HG03039 (cell line): ENCODE results near the gene ACOT6.
A peak's percentile ranks its signal among the peaks of the same experiment; 100 is the strongest.
"Not testable (repeated sequence)": the region's sequence is repeated elsewhere in the genome, so short reads cannot be mapped to it uniquely, and the experiment has no call there.

Experiments
- ATAC-seq: cut with Tn5 transposase; IDR thresholded peaks from one replicate; pipeline ENCODE4 v1.9.1; 2021; ENCODE audit warnings: mild to moderate bottlenecking, moderate library complexity; ENCODE audit not compliant: unreplicated experiment

ACOT6 gene

DNA sequence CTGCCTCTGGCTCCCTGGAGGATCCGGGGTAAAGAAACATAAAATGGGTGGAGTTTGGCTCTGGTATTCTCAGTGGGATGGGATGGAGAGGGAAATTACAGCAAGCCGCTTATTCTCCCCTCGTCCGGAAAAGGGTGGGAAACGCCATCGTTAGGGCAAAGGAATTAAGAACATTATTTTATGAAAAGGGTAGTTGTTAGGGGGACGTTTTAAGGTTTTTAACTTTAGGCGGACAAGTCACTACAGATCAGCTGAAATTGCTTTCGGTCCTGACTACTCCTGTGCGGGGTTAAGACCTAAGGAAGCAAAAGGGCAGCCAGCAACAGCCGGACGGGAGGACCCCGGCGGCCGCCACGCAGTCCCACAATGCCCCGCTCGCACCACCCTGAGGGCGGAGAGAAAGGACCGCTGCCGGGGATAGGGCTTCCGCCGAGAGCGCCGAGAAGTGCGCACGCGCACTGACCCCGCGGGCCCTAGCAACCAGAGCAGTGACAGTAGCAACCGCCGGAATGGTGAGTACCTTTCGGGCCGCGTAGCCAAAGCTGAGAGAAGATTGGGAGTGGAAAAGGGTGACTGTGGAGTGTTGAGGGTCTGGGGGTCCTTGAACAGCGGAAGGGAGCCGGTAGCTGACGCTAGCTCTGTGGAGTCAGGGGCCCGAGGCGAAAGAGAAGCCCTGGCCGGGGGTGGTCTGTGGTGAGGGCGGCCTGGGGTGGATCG lies 32.4 kb downstream of the ACOT6 start, which contains the start of gene DNAL1:
TSS of gene DNAL1 (plus strand) at position 456 of the 717 bp plus-strand sequence. CDS start at position 510, 54 bp downstream.
- peak; percentile 97 for ATAC-seq

DNA sequence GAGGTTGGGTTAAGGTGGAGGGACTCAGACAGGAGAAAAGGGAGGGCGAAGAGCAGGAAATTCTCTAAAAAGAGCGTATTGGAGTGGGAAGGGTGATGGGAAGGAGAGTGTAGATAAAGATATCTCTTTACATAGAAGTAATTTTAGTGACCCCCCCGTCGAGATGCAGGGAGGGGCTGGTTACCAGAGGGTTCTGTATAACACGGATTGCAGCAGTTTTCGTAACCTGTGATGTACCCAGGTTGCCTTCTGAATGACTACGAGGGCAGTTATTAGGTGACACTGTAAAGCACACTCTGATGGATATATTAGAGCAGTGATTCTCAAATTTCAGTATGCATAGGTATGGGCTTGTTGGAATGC lies 32.9 kb downstream of the ACOT6 start:
- ATAC-seq, result no peak

DNA sequence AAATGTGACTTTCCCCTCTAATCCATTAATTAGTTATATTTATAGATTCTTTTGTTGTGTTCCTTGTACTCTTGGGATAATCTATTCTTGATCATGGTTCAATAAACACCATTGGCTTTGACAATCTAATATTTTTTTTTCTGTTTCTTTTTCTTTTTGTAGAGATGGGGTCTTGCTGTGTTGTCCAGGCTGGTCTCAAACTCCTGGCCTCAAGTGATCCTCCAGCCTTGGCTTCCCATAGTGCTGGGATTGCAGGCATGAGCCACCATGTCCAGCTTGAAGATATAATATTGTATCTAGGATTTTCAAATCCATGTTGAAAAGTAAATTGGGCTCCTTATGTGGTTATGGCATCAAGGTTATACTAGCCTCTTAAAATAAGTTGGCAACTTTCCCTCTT lies 38.7 kb downstream of the ACOT6 start:
- no peak for ATAC-seq

DNA sequence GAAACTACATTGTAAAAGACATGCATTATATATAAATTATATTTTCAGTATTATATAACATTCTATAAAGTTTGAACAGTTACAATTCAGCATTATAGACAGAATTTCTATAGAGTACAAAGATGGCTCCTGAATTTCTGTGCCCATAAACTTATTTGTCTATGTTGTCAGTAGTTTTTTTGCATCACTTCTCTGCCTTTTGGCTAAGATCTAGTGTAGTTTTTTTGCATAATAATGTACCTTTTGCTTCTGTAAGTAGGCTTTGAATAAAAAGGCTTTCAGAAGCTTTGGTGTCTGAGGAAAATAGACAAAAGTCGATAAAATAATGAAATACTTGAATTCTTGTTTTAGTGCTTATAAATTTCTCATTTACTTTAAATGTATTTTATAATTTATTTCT lies 43.5 kb downstream of the ACOT6 start:
- ATAC-seq, result no peak

DNA sequence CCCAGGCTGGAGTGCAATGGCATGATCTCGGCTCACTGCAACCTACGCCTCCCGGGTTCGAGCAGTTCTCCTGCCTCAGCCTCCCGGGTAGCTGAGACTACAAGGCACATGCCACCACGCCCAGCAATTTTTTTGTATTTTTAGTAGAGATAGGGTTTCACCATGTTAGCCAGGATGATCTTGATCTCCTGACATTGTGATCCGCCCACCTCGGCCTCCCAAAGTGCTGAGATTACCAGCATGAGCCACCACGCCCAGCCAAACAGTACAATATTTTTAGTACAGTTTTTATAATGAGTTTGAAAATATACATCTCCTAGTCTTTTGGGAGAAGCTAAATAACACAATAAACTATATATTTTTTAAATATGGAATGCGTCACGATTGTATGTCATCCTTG lies 46.9 kb downstream of the ACOT6 start:
- not testable (repeated sequence) for ATAC-seq

DNA sequence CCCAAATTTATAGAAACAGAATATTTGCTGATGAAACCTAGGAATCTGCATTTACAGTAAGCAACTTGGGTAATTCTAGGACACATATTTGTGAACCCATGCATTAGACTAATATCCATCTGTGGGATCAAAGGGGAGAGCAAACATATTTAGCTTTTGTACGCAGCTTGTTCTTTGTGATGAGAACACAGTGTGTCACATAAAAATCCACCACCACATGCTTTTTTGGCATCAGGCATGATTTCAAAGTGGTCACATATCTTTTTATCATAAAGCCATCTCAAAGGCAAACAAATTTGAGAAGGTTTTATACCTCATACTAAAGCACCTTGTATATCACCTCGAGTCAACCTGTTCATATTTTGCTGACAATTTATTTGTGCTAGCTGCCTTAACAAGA lies 48.2 kb downstream of the ACOT6 start:
- ATAC-seq, result no peak

DNA sequence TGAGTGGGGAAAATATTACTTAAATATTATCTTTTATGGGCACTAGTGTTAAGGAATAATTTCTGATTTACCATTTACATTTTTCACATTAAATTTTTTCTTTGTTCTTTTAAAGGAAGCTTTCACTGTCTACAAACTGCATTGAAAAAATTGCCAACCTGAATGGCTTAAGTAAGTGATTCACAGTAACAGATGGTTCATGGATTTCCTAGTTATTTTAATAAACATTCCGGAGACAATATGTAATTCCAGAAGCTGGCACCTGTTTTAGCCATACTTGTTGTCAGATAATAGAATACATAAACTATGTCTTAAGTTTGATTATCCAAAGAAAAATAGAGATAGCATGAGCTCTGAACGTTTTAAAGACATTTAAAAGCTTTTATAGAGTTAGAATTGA lies 49.6 kb downstream of the ACOT6 start:
- ATAC-seq, result no peak

DNA sequence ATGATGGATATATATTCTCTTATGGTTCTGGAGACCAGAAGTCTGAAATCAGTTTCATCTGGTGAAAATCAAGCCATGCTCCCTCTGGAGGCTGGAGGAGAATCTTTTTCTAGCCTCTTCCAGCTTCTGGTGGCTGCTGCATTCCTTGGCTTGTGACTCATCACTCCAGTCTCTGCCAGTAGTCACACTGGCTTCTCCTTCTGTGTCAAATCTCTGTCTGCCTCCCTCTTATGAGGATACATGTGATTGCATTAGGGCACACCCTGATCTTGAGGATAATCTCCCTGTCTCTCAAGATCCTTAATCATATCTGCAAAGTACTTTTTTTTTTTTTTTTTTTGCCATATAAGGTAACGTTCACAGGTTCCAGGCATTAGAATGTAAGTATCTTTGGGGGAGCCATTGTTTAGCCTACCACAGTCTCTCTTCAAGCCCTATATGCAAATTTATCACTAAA lies 50.2 kb downstream of the ACOT6 start:
- ATAC-seq, result no peak

DNA sequence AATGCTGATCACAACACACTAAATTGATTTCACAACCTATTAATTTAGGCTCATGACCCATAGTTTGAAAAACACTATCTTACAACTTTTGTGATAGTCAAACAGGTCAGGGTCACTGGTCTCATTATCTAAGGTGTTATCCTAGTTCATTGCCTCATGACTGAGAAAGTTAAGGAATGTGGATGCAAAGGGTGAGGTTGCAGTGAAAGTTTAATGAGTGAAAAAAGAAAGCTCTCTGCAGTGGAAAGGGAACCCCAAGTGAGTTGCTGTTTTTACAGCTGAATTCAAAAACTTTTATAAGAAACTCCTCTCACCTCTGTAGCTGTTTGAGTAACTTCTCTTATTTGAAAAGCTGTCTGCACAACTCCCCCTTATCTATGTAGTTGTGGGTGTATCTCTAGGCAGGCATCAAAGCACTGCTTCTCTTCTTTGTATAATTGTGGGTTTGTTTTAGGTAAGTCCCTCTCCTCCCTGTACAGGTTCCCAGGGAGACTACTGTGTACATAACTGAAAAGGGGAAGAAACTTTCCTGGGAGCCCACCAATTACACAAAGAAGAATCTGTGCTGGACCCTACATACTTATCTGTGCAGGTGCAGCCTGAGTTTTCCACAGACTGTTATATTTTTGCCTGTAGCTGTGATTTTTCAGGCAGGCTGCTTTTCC lies 51.4 kb downstream of the ACOT6 start:
- ATAC-seq, result no peak

DNA sequence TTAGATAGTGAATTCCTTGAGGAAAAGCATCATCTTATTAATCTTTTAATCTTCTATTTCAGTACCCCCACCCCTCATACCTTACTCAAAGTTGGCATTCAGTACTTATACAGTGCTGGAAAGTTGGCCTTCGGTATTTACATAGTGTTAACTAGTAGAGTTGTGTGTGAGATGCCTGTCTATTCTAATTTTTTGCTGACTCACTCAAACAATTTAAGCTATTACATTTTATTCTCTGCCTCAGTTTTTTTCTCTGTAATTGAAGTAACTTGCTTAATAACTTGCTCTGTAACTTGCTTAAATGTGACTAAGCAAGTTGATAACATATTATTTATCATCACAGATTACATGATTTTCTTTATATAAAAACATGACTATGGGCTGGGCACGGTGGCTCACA lies 52.8 kb downstream of the ACOT6 start:
- ATAC-seq, result no peak

DNA sequence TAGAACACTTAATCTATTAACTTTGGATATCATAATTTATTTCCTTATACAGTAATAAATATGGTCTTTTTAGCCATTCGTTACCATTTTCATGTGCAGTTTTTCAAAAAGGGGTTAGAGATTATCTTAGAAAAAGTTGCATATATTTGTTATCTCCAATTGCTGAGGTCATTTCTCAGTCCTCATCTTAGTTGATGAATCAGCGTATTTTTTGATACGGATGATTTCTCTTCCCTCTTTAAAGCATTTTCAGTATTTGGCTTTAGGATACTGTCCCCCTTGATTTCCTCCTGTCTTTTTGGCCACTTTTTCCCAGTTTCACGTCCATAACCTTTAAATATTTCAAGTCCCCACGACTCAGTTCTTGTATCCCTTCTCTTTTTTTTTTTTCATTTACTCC lies 54.3 kb downstream of the ACOT6 start:
- ATAC-seq, result no peak

DNA sequence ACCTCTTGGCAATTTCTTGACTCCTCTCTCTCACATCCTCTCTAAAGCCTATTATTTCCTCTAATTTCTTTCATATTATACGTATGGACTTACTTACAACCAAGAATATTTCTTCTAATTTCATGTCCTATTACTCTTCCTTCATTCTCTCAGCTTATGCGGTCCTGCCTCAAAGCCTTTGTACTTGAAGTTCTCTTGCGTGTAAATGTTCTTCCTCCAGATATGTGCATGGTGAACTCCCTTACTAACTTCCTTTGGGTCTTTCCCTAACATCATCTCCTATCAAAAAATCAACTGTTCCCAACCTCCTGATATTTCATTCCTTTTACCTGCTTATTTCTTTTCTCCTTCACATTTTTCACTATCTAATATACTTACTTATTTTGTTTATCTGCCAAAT lies 55.5 kb downstream of the ACOT6 start:
- no peak for ATAC-seq
